NB4 (cell line): ENCODE results near the gene PABPC3.

Experiments used
- DNase-seq: peaks from one replicate; pipeline ENCODE4 v3.0.0; 2010; ENCODE audit warnings: low read depth
- H3K4me3 ChIP-seq: one replicate; pipeline ENCODE4 v1.5.1; 2011; ENCODE audit warnings: mild to moderate bottlenecking, low read depth, low read length, moderate library complexity
- CTCF ChIP-seq: IDR thresholded peaks from one replicate; pipeline ENCODE4 v1.5.1; 2012; ENCODE audit warnings: low read depth, low read length
- MAX ChIP-seq: IDR thresholded peaks from 2 replicates; pipeline ENCODE4 v1.6.1; 2011; ENCODE audit warnings: low read depth, low read length
- MYC ChIP-seq: IDR thresholded peaks from 2 replicates; pipeline ENCODE4 v1.6.1; 2011; ENCODE audit warnings: low read depth, low read length
- POLR2A ChIP-seq: IDR thresholded peaks from 2 replicates; pipeline ENCODE4 v1.6.1; 2011; ENCODE audit warnings: mild to moderate bottlenecking; ENCODE audit not compliant: insufficient read length; ENCODE audit errors: extremely low read depth

Gene PABPC3

GRCh38 chr13:25095851-25096453 lies at the start of gene PABPC3:
Gene PABPC3 (plus strand): TSS chr13:25096136. CDS start chr13:25096199, 63 bp downstream.
- no peak for TF ChIP-seq CTCF
- TF ChIP-seq POLR2A, result no peak
- TF ChIP-seq MYC, result no peak
- no peak for TF ChIP-seq MAX
- peak; percentile 37 for DNase-seq
- H3K4me3 ChIP-seq, result no peak within 1 kb of the TSS

GRCh38 chr13:25046274-25046984 lies 49.5 kb upstream of the PABPC3 start:
- H3K4me3 ChIP-seq, result no peak overlapping the region
- TF ChIP-seq CTCF (no peak), MAX (no peak), MYC (no peak), POLR2A (no peak)
- no peak for DNase-seq

- no peak overlapping the region for H3K4me3 ChIP-seq
- no peak for DNase-seq
- TF ChIP-seq MAX (no peak), POLR2A (no peak), CTCF (no peak), MYC (no peak)
Measured at GRCh38 chr13:25046985-25047511, 48.9 kb upstream of the PABPC3 start.

- TF ChIP-seq CTCF (no peak), MAX (no peak), MYC (no peak), POLR2A (no peak)
- no peak for DNase-seq
- no peak overlapping the region for H3K4me3 ChIP-seq
Measured at GRCh38 chr13:25051065-25051464, 44.9 kb upstream of the PABPC3 start.

- TF ChIP-seq MYC (no peak), MAX (no peak)
- no peak overlapping the region for H3K4me3 ChIP-seq
- no peak for DNase-seq
Measured at GRCh38 chr13:25059166-25059565, 36.8 kb upstream of the PABPC3 start.

GRCh38 chr13:25059958-25060357 lies 36.0 kb upstream of the PABPC3 start:
- H3K4me3 ChIP-seq, result no peak overlapping the region
- peak; percentile 11 for DNase-seq
- TF ChIP-seq CTCF (no peak), MAX (no peak), MYC (no peak), POLR2A (no peak)
